Measurements from ENCODE around the gene PROCR.
A peak's percentile ranks its signal among the peaks of the same experiment; 100 is the strongest.

The PROCR gene

GRCh38 chr20:35171753-35172433 is at the start of gene PROCR:
Gene PROCR (plus strand): TSS chr20:35172072. CDS start chr20:35172155, 83 bp downstream.
- peak within 1 kb of the TSS; percentile 67 to 92 (median 79) for H3K4me2 ChIP-seq

GRCh38 chr20:35122756-35123405 is 49.0 kb upstream of the PROCR start:
- H3K4me1 ChIP-seq, result peaks cover 0 to 43% (median 25%) of the 10 kb centered on the region in 10 experiments; a peak in 14 of 20 replicates
- H3K27me3 ChIP-seq, result no peaks in the 10 kb centered on the region
- H3K4me3 ChIP-seq, result no peak overlapping the region
- no peak for TF ChIP-seq Cebpa-rat (IDR thresholded peaks at IDR 0.05)
- peaks cover 0 to 12% (median 0%) of the 10 kb centered on the region in 11 experiments; a peak in 1 of 22 replicates for H4K20me1 ChIP-seq
- peaks cover 69 to 99% (median 89%) of the 10 kb centered on the region in 11 experiments for H3K36me3 ChIP-seq
- H3K27ac ChIP-seq, result no peak overlapping the region; a peak in 2 of 22 replicates
- peak overlapping the region in 5 of 11 experiments; percentile 23 to 48 (median 39); a peak in 7 of 22 replicates for H3K4me2 ChIP-seq
- H3K9ac ChIP-seq, result no peak overlapping the region
- no peaks in the 10 kb centered on the region for H3K9me3 ChIP-seq (replicated peaks in 1 of 11)

More at GRCh38 chr20:35171753-35172433, at the start of gene PROCR:
- TF ChIP-seq Cebpa-rat (IDR thresholded peaks at IDR 0.05), result no peak
- peak within 1 kb of the TSS; percentile 36 to 69 (median 54); a peak in 19 of 20 replicates for H3K4me3 ChIP-seq
- H3K27me3 ChIP-seq, result no peaks in the 10 kb centered on the region
- H3K9ac ChIP-seq, result peak within 1 kb of the TSS; percentile 11 to 79 (median 61); a peak in 20 of 22 replicates
- peaks cover 10 to 26% (median 15%) of the 10 kb centered on the region in 10 experiments; a peak in 19 of 20 replicates for H3K4me1 ChIP-seq
- no peaks in the 10 kb centered on the region for H3K9me3 ChIP-seq (replicated peaks in 1 of 11)
- peak within 1 kb of the TSS in 7 of 11 experiments; percentile 24 to 76 (median 56); a peak in 12 of 22 replicates for H3K27ac ChIP-seq
- peaks cover 0 to 15% (median 5%) of the 10 kb centered on the region in 11 experiments; a peak in 12 of 22 replicates for H3K36me3 ChIP-seq
- H4K20me1 ChIP-seq, result no peaks in the 10 kb centered on the region

DNA sequence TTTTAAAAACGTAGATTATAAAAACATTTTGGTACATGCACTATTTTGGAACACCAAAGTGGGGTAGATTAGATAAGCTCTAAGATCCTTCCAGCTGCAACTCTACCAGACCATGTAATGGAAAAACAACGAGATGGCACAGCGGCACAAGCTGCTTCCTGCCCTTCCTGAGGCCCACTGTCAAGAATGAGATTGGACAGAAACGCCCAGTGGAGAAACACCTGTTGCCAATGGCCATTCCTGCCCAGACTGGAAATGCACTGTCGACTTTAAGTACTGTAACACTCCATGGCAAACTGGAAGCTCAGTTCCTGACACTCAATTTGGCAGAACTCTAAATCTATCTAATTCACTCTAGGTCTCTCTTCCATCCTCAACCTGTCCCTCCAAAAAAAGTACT is 46.1 kb upstream of the PROCR start:
- Histone ChIP-seq H3K27me3 (no peaks in the 10 kb centered on the region), H3K27ac (no peak overlapping the region), H3K4me2 (no peak overlapping the region), H3K36me3 (peaks cover 58 to 100% (median 90%) of the 10 kb centered on the region in 11 experiments), H3K9ac (no peak overlapping the region), H3K4me1 (peaks cover 0 to 39% (median 10%) of the 10 kb centered on the region in 10 experiments; a peak in 12 of 20 replicates), H3K9me3 (replicated peaks in 1 of 11) (no peaks in the 10 kb centered on the region), H3K4me3 (no peak overlapping the region), H4K20me1 (peaks cover 0 to 13% (median 0%) of the 10 kb centered on the region in 11 experiments; a peak in 2 of 22 replicates)
- TF ChIP-seq Cebpa-rat (IDR thresholded peaks at IDR 0.05), result no peak

- Histone ChIP-seq H3K27ac (peak overlapping the region in 1 of 11 experiments; percentile 13; a peak in 1 of 22 replicates), H3K36me3 (peaks cover 60 to 100% (median 90%) of the 10 kb centered on the region in 11 experiments), H3K9ac (no peak overlapping the region), H3K4me3 (no peak overlapping the region), H3K4me2 (peak overlapping the region in 1 of 11 experiments; percentile 31; a peak in 2 of 22 replicates), H3K9me3 (replicated peaks in 1 of 11) (no peaks in the 10 kb centered on the region), H3K27me3 (no peaks in the 10 kb centered on the region), H4K20me1 (peaks cover 0 to 32% (median 0%) of the 10 kb centered on the region in 11 experiments; a peak in 4 of 22 replicates), H3K4me1 (peaks cover 0 to 12% (median 0%) of the 10 kb centered on the region in 10 experiments; a peak in 8 of 20 replicates)
- no peak for TF ChIP-seq Cebpa-rat (IDR thresholded peaks at IDR 0.05)
Observed at GRCh38 chr20:35129647-35130069, 42.2 kb upstream of the PROCR start.

DNA sequence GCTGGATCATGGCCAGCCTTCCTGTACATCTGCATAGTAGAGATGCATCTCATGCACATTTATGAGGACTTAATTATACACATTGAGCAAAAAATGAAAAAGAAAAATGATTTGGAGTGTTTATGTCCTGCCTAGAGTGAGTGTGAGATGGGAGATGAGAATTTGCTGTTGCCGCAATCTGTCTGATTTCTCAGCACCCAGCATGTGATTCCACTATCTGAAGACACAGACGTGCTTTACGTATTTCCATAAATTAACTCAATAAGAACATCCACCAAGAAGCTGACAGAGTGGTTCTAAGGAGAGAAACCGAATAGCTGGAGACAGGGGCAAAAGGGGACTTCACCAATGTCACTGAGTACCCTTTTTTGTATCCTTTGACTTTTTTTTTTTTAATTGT is 39.9 kb upstream of the PROCR start:
- TF ChIP-seq Cebpa-rat (IDR thresholded peaks at IDR 0.05), result no peak
- H3K27me3 ChIP-seq, result no peaks in the 10 kb centered on the region
- no peak overlapping the region for H3K4me3 ChIP-seq
- H3K9ac ChIP-seq, result no peak overlapping the region
- no peak overlapping the region for H3K27ac ChIP-seq
- no peak overlapping the region for H3K4me2 ChIP-seq
- peaks cover 0 to 54% (median 0%) of the 10 kb centered on the region in 11 experiments; a peak in 6 of 22 replicates for H4K20me1 ChIP-seq
- H3K4me1 ChIP-seq, result peaks cover 0 to 12% (median 0%) of the 10 kb centered on the region in 10 experiments; a peak in 8 of 20 replicates
- H3K9me3 ChIP-seq (replicated peaks in 1 of 11), result no peaks in the 10 kb centered on the region
- peaks cover 70 to 99% (median 92%) of the 10 kb centered on the region in 11 experiments for H3K36me3 ChIP-seq

GRCh38 chr20:35133031-35133430 is 38.8 kb upstream of the PROCR start:
- no peak overlapping the region for H3K9ac ChIP-seq
- peaks cover 77 to 99% (median 92%) of the 10 kb centered on the region in 11 experiments for H3K36me3 ChIP-seq
- peaks cover 0 to 65% (median 0%) of the 10 kb centered on the region in 11 experiments; a peak in 6 of 22 replicates for H4K20me1 ChIP-seq
- no peaks in the 10 kb centered on the region for H3K27me3 ChIP-seq
- H3K27ac ChIP-seq, result peak overlapping the region in 2 of 11 experiments; percentile 30 to 53; a peak in 1 of 22 replicates
- TF ChIP-seq Cebpa-rat (IDR thresholded peaks at IDR 0.05), result no peak
- no peak overlapping the region for H3K4me3 ChIP-seq
- H3K4me1 ChIP-seq, result peaks cover 0 to 12% (median 0%) of the 10 kb centered on the region in 10 experiments; a peak in 8 of 20 replicates
- no peak overlapping the region for H3K4me2 ChIP-seq
- no peaks in the 10 kb centered on the region for H3K9me3 ChIP-seq (replicated peaks in 1 of 11)

- no peak for TF ChIP-seq Cebpa-rat (IDR thresholded peaks at IDR 0.05)
- H4K20me1 ChIP-seq, result peaks cover 0 to 72% (median 0%) of the 10 kb centered on the region in 11 experiments; a peak in 6 of 22 replicates
- peaks cover 83 to 99% (median 93%) of the 10 kb centered on the region in 11 experiments for H3K36me3 ChIP-seq
- H3K27ac ChIP-seq, result peak overlapping the region in 2 of 11 experiments; percentile 48 to 53; a peak in 3 of 22 replicates
- H3K9ac ChIP-seq, result no peak overlapping the region
- H3K27me3 ChIP-seq, result no peaks in the 10 kb centered on the region
- no peak overlapping the region for H3K4me3 ChIP-seq
- H3K9me3 ChIP-seq (replicated peaks in 1 of 11), result no peaks in the 10 kb centered on the region
- peaks cover 0 to 12% (median 0%) of the 10 kb centered on the region in 10 experiments; a peak in 8 of 20 replicates for H3K4me1 ChIP-seq
- no peak overlapping the region for H3K4me2 ChIP-seq
Observed at GRCh38 chr20:35133735-35134134, 38.1 kb upstream of the PROCR start.

GRCh38 chr20:35134472-35134871 is 37.4 kb upstream of the PROCR start:
- Histone ChIP-seq H3K4me3 (no peak overlapping the region), H3K27me3 (no peaks in the 10 kb centered on the region), H3K27ac (peak overlapping the region in 1 of 11 experiments; percentile 53; a peak in 1 of 22 replicates), H3K9ac (0 out of 22 replicates have a peak overlapping the region, but pooled peaks of 1 of the 11 experiments have one; percentile 5), H3K9me3 (replicated peaks in 1 of 11) (no peaks in the 10 kb centered on the region), H4K20me1 (peaks cover 0 to 76% (median 0%) of the 10 kb centered on the region in 11 experiments; a peak in 6 of 22 replicates), H3K36me3 (peaks cover 86 to 99% (median 96%) of the 10 kb centered on the region in 11 experiments), H3K4me1 (peaks cover 0 to 7% (median 0%) of the 10 kb centered on the region in 10 experiments; a peak in 8 of 20 replicates), H3K4me2 (no peak overlapping the region)
- no peak for TF ChIP-seq Cebpa-rat (IDR thresholded peaks at IDR 0.05)

Measured in BLaER1 treated with 17β-estradiol and CSF1 and Interleukin-3, amounts not matched to agents 10 nM and 100 nM (cell line).